T-helper 1 cell treated with Interleukin-12 subunit alpha and Interleukin-12 subunit beta and Interleukin-4 antibody, amounts not matched to agents 30 ng/mL and 1 ng/mL, for 36 hours (primary cell): ENCODE results near the gene HEXIM2. TPM values are rescaled to one million over a fixed set of nuclear protein-coding genes. Genes with fewer than 3 reads are reported as not detected.

Experiments used
- intact Hi-C: fragments of 100-400 bp; cut with micrococcal nuclease; formaldehyde crosslinking; loops from one replicate; pipeline ENCODE4 v1.15.1; 2024
- total RNA-seq: library from RNA; stranded (reverse); gene quantifications from 2 replicates; pipeline ENCODE4 v1.2.3, GENCODE V29; 2022

The HEXIM2 gene
- total RNA-seq, 1 donor from 2014 or later: 5.1 TPM

DNA sequence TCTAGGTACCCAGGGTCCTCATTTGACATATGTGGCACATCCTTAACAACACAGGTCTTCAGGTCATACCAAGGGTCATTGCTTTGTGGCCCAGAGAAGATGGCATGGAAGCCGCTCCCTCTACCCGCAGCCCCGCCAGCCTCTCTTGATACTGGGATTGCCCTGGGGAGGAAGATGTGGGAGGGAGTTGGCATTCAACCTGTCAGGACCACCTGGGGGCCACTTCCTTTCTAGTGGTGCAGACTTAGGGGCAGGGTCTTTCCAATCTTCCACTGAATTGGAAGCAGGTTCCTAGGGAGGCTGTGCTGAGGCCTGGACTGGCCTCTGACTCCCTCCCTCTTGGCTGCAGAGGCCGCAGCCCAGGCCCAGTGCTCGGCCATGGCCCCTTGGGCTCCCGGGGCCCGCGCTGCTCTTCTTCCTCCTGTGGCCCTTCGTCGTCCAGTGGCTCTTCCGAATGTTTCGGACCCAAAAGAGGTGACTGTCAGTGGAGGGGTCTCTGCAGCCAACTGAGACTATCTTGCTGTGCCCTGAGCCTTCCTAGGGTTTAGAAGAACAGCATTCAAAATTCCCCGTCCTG, 18.5 kb upstream of the HEXIM2 start:
- intact Hi-C loops: no loop called here

DNA sequence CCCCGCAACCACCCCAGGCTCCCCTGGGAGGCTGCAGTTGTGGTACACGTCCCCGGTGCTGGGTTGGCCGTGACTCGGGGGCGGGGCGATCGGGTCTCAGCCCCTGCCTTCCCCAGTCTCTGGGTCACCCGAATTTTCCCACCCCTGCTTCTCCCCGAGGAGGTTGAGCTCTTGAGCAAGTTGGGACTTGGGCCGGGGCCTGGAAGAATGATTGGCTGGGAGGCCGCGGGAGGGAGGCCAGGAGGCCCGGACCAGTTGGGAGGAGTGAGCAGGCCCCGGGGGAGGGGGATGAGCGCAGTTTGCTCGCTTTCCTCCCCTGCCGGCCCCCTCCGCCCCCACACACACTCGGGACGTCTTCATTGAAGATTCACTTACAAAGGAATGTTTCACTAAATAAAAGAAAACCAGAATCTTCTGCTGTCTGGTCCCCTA, 17.9 kb upstream of the HEXIM2 start:
- intact Hi-C loops: no loop called here

DNA sequence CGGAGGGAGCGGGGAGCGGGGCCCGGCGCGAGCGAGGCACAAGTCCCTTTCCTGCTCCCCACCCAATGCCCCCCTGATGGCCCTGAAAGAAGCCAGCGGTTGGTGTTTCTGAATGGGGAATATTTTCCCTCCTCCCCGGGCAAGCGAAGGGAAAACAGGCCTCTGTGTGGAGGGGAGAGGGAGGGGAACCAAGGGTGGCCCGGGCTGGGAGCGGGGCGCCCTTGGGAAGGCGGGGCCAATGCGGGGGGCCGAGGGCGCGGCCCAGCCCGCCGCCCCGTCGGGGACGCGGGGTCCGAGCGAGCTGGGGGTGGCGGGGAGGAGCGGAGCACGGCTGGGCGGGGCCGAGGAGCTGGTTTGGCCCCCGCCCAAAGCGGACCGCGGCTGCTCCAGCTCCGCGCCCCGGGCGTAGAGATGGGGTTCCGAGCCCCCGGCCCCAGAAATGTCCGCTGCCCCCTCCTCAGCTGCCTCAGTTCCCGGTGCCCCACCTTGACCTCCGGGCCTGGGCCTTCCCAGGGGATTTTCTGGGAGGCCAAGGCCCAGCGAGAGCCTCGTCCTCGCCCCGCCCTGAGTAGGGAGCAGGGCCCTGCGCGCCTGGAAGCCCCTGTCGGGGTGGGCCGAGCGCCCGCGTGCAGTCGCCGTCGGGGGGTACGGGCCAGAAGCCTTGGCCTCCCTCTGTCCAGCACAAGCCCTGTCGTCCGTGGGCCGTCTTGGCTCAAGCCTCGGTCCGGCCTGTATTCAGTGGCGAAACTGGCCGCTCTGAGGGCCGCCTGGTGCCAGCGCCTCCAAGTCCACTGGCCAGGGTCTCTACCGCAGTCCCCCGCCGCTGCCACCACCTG, 17.3 kb upstream of the HEXIM2 start:
- intact Hi-C loops: loop anchor here (5.0 kb wide), 1 partner anchor 1048 kb away; the partner anchor contains the start of gene KANSL1

- intact Hi-C loops: loop anchor here (5.0 kb wide), 1 partner anchor 1047 kb away; the partner anchor contains the start of gene KANSL1
These were observed 16.7 kb upstream of the HEXIM2 start for GRCh38 chr17:45145035-45145389.

- intact Hi-C loops: loop anchor here (5.0 kb wide), 1 partner anchor 1046 kb away; the partner anchor contains the start of gene KANSL1
These were observed 15.5 kb upstream of the HEXIM2 start for GRCh38 chr17:45146166-45146565.

DNA sequence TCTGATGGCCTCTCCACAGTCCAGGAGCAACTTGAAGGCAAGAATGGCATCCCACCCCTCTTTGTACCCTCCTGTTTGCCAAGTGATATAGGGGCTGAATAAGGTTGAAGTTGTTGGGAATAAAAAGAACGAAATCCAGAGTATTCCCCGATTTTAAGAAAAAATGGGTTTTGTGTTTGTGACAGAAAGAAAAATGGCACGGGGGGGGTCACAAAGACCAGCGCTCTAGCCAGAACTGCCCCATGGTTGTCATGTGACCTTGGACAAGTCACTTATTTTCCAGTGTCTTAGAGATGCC, 15.1 kb upstream of the HEXIM2 start:
- intact Hi-C loops: loop anchor here (5.0 kb wide), 1 partner anchor 1046 kb away; the partner anchor contains the start of gene KANSL1

GRCh38 chr17:45146890-45147580, 14.6 kb upstream of the HEXIM2 start:
- intact Hi-C loops: loop anchor here (5.0 kb wide), 1 partner anchor 1045 kb away; the partner anchor contains the start of gene KANSL1

DNA sequence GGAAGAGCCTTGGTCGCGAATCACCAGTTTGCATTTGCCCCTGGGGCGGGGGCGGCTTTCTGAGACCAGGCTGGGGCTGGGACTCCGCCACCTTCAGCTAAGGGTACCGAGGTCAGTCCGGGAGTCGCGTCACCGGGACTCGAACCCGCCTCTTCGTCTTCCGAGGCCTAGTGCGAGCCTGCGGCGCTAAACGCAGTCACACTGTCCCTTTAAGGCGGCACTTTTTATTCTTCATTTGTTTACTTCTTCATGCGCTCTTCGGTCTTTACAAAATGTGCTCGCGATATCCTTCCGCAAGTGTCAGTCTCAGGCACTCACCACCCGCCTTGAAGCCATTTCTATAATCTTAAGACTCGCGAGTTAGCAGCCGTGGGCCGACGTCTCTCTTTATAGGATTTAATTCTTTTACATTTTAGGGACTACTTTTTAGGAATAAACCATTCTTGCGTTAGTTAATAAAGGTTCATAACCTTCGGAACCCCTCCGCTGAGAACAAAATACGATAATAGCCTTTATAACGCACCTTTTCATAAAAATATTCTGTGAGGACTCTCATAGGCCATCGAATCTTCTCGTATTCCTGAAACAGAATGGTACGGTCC, 14.0 kb upstream of the HEXIM2 start:
- intact Hi-C loops: loop anchor here (1.0 to 5.0 kb wide), 9 partner anchors 12 to 1045 kb away; partner anchors contain the start of genes ACBD4, HEXIM2, KANSL1 and MAP3K14

DNA sequence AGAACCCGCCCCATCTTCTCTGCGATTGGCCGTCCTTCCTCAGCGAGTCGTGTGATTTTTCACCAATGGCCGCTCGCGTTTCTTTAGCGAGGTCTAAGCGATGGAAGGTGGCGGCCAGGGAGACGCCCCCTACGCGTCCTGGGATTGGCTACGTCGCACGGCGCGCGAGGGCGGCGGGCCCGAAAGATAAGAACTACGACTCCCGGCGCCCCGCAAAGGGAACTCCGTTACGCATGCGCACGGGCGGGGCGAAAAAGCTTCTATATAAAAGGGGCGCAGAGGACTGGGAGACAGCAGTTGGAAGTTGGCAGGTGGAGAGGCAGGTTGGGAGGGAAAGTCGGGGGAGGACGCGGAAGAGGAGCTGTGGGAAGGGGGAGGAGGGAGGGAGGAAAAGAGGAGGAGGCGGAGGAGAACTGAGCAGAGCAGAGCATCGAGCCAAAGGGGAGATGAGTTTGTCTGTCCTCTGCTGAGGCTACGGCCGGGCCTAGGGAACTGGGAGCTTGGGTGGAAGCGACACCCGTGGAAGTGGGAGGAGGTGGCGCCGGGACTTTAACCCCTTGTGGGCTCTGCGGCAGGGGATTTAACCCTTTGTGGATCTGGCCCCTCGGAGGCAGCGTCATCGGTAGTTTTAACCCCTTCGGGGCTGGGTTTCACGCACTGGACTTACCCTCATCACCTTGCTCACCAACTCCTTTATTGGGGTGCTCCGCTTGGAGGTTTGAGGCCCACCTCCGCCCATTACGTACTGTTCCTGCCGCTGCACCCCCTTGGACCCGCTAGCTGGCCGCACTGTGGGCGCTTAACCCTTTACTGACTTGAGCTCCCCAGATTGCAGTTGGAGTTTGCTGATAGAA, 13.3 kb upstream of the HEXIM2 start, which contains the start of gene HEXIM1:
Gene HEXIM1, plus strand, starts transcription at position 293 of the 854 bp plus-strand sequence. CDS start 716 bp downstream, outside the sequence.
- intact Hi-C loops: loop anchor here (1.0 to 5.0 kb wide), 9 partner anchors 13 to 1044 kb away; partner anchors contain the start of genes ACBD4, HEXIM2, KANSL1 and MAP3K14

- intact Hi-C loops: loop anchor here (5.0 kb wide), 1 partner anchor 1043 kb away; the partner anchor contains the start of gene KANSL1
These were observed 12.5 kb upstream of the HEXIM2 start for GRCh38 chr17:45149037-45149668.

GRCh38 chr17:45149669-45150664, 11.7 kb upstream of the HEXIM2 start:
- intact Hi-C loops: loop anchor here (5.0 kb wide), 1 partner anchor 1042 kb away; the partner anchor contains the start of gene KANSL1

GRCh38 chr17:45150911-45151809, 10.5 kb upstream of the HEXIM2 start:
- intact Hi-C loops: no loop called here

DNA sequence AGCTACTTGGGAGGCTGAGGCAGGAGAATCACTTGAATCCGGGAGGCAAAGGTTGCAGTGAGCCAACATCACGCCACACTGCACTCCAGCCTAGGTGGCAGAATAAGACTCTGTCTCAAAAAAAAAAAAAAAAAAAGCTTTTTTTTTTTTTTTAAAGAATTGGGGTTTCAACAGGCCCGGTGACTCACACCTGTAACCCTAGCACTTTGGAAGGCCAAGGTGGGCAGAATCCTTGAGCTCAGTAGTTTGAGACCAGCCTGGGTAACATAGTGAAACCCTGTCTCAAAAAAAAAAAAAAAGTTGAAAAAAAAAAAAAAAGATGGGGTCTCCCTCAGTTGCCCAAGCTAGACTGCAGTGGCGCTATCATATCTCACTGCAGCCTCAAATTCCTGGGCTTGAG, 6.6 kb upstream of the HEXIM2 start:
- intact Hi-C loops: no loop called here

DNA sequence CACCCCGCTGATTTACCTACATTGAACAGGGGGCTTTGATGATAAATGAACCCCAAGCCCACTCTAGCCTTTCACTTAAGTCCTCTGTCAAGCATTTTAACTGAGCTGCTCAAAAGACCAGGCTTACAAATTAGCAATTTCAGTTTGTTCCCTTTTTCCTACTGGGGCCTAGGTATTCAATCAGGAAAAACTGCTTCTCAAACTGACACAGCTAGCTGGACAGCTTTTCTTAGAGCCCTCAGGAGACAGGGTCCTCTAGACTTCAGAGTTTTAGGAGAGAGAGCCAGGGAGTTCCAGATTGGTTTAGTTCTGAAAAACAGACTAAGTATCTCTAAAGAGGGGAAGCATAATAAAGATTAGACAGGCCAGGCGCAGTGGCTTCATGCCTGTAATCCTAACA, 6.2 kb upstream of the HEXIM2 start:
- intact Hi-C loops: no loop called here

DNA sequence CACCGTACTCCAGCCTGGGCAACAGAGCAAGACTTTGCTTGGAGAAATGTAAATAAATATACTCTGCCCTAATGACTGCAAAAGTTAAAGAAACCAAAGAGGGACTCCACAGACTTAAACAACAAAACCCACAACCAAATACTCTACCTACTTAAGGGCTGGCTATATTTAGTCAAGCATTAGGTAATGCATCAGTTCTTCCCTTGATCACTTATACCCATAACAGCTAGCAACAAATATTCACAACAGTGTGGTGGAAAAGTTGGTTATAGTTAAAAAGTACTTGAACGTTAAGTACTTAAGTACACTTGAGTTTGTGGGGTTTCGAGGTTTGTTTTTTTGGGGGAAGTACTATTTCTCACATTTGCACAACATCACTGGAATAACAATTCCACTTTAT, 5.4 kb upstream of the HEXIM2 start:
- intact Hi-C loops: no loop called here

DNA sequence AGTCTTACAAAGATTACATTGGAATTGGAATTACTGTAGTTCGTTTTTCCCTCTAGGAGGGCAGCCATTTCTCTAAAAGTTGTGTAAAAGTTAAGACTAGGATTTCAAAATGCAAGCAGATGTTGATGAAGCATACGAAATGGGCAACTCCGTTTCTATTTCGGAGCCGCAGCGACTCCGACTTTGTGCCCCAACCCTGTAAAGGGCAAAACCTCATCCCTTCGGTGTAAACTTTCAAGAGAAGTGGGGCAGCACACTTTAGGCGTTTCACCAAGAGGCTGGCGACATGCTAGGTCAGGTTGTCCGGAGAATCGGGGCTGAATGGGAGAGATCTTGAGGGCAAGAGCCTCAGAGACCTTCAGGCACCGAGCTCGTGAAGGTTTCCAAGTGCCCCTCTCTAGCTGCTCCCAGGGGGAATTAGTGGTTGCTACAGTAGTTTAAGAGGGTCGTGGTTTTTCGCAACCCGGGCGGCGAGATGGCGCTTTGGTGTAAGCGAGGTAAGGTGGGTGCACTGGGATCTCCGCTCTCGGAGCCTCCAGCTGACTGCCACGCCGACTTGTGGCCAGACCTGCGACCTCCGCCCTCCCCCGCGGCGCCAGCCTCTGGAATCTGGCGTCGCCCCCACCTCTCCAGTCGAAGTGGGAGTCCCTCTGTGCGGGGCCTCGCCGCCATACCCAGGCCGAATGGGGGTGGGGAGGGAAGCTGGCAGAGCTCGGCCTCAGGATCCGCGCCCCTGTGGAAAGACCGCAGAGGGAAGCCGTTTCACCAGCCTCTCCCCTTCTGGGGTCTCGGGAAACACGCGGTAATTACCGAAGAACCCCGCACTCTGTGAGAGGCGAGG, 1.0 kb upstream of the HEXIM2 start:
- intact Hi-C loops: loop anchor here (1.0 to 2.0 kb wide), 11 partner anchors 12 to 1034 kb away; partner anchors contain the start of genes ACBD4, DCAKD, GPATCH8 and HEXIM1
